ENCODE measurements around the gene PAK5. TPM values are rescaled to one million over a fixed set of nuclear protein-coding genes. Genes with fewer than 3 reads are reported as not detected.

Gene PAK5
- total and polyA plus RNA-seq, 2 of the 13 experiments (the other 11 are each of a cell fraction or from before 2014, with no cell fraction given) = not detected

- no peak for TF ChIP-seq DMTF1 (CRISPR knock-in tag; IDR thresholded peaks at IDR 0.05)
- TF ChIP-seq, protein P1, sequence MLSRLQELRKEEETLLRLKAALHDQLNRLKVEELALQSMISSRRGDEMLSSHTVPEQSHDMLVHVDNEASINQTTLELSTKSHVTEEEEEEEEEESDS (CRISPR knock-in tag; IDR thresholded peaks at IDR 0.05; ENCODE audit: borderline replicate concordance) = no peak
- TF ChIP-seq PTBP1 (IDR thresholded peaks at IDR 0.05; ENCODE audit: low read depth, low read length, poor library complexity, severe bottlenecking) = no peak
- TF ChIP-seq RAD21 (CRISPR knock-in tag; IDR thresholded peaks at IDR 0.05) = no peak
- TF ChIP-seq, protein P2, sequence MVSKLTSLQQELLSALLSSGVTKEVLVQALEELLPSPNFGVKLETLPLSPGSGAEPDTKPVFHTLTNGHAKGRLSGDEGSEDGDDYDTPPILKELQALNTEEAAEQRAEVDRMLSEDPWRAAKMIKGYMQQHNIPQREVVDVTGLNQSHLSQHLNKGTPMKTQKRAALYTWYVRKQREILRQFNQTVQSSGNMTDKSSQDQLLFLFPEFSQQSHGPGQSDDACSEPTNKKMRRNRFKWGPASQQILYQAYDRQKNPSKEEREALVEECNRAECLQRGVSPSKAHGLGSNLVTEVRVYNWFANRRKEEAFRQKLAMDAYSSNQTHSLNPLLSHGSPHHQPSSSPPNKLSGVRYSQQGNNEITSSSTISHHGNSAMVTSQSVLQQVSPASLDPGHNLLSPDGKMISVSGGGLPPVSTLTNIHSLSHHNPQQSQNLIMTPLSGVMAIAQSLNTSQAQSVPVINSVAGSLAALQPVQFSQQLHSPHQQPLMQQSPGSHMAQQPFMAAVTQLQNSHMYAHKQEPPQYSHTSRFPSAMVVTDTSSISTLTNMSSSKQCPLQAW (CRISPR knock-in tag; IDR thresholded peaks at IDR 0.05) = no peak
- TF ChIP-seq FOXM1 (CRISPR knock-in tag; IDR thresholded peaks at IDR 0.05) = no peak
- no peak for TF ChIP-seq ZNF180 (CRISPR knock-in tag; IDR thresholded peaks at IDR 0.05; ENCODE audit: borderline replicate concordance, low read depth)
- no peak for TF ChIP-seq DDIT3 (CRISPR knock-in tag; IDR thresholded peaks at IDR 0.05)
Measured at GRCh38 chr20:9491324-9491723, 347.6 kb downstream of the PAK5 start (continued).

- ChIA-PET POLR2A (no interaction called here), CTCF (ENCODE audit: low intra/inter-chr PET ratio, low total read pairs) (no interaction called here)
- intact Hi-C loops (cut with micrococcal nuclease; ENCODE audit: unreplicated experiment) (no loop called here), in situ Hi-C loops (cut with HindIII; ENCODE audit: extremely low pct_ligation_motif_present, low pct_unique_long_range_greater_than_20kb) (no loop called here)
- no peak for FAIRE-seq
- Histone ChIP-seq H3K9me3 (ENCODE audit: low read length) (no peaks in the 10 kb centered on the region), H2AFZ (ENCODE audit: low read length) (no peak overlapping the region), H4K20me1 (ENCODE audit: insufficient read depth, low read length) (no peaks in the 10 kb centered on the region), H3K79me2 (ENCODE audit: insufficient read depth, low read length) (no peaks in the 10 kb centered on the region), H3K9ac (ENCODE audit: insufficient read depth, low read depth, low read length) (no peak overlapping the region), H3K4me3 (replicated peaks in 1 of 3; ENCODE audit: insufficient read depth in 1 of 3, low read depth in 2 of 3, low read length in 3 of 3) (no peak overlapping the region), H3K36me3 (replicated peaks in 1 of 2; ENCODE audit: control insufficient read depth in 1 of 2, insufficient read depth in 2 of 2, low read length in 2 of 2) (no peaks in the 10 kb centered on the region), H3K27ac (ENCODE audit: extremely low read length, insufficient read depth, low read length) (no peak overlapping the region), H3K4me1 (ENCODE audit: insufficient read depth, low read length) (no peaks in the 10 kb centered on the region), H3K4me2 (ENCODE audit: low read depth, low read length) (no peak overlapping the region), H3K27me3 (ENCODE audit: control insufficient read depth in 1 of 2, insufficient read depth in 2 of 2, low read length in 2 of 2) (0 out of 5 replicates have a peak, but pooled peaks cover 0 to 5% of the 10 kb centered on the region in 2 experiments)
- DNase-seq (ENCODE audit: low spot score) = no peak
- no peak for ATAC-seq
- BruUV-seq (replicated peaks) = no TSS peak
- WGBS (ENCODE audit: low lambda C conversion rate) = 10% methylated on average over 3 of the region's 3 CpGs
- TF ChIP-seq, protein P3, sequence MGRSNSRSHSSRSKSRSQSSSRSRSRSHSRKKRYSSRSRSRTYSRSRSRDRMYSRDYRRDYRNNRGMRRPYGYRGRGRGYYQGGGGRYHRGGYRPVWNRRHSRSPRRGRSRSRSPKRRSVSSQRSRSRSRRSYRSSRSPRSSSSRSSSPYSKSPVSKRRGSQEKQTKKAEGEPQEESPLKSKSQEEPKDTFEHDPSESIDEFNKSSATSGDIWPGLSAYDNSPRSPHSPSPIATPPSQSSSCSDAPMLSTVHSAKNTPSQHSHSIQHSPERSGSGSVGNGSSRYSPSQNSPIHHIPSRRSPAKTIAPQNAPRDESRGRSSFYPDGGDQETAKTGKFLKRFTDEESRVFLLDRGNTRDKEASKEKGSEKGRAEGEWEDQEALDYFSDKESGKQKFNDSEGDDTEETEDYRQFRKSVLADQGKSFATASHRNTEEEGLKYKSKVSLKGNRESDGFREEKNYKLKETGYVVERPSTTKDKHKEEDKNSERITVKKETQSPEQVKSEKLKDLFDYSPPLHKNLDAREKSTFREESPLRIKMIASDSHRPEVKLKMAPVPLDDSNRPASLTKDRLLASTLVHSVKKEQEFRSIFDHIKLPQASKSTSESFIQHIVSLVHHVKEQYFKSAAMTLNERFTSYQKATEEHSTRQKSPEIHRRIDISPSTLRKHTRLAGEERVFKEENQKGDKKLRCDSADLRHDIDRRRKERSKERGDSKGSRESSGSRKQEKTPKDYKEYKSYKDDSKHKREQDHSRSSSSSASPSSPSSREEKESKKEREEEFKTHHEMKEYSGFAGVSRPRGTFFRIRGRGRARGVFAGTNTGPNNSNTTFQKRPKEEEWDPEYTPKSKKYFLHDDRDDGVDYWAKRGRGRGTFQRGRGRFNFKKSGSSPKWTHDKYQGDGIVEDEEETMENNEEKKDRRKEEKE (IDR thresholded peaks at IDR 0.05) = no peak
- TF ChIP-seq FOXC1 (CRISPR knock-in tag; IDR thresholded peaks at IDR 0.05; ENCODE audit: borderline replicate concordance) = no peak
- TF ChIP-seq ZNF234 (CRISPR knock-in tag; conservative IDR thresholded peaks at IDR 0.05) = no peak
- no peak for TF ChIP-seq DR1 (CRISPR knock-in tag; IDR thresholded peaks at IDR 0.05)
Measured at GRCh38 chr20:9490631-9491030, 348.2 kb downstream of the PAK5 start.
